Measurements from ENCODE around the gene HIF1A. TPM values are rescaled to one million over a fixed set of nuclear protein-coding genes. Genes with fewer than 3 reads are reported as not detected.

The HIF1A gene
- total RNA-seq, 1 donor from 2014 or later, result 73.2 TPM

- DNase-seq (ENCODE audit: low spot score), result no peak
- intact Hi-C loops (cut with DNase I), result no loop called here
Observed at GRCh38 chr14:61670576-61670975, 24.7 kb upstream of the HIF1A start.

GRCh38 chr14:61671082-61671481, 24.2 kb upstream of the HIF1A start:
- no peak for DNase-seq (ENCODE audit: low spot score)
- intact Hi-C loops (cut with DNase I), result no loop called here

GRCh38 chr14:61672796-61673195, 22.5 kb upstream of the HIF1A start:
- intact Hi-C loops (cut with DNase I), result no loop called here
- DNase-seq (ENCODE audit: low spot score), result no peak

- intact Hi-C loops (cut with DNase I), result no loop called here
- DNase-seq (ENCODE audit: low spot score), result no peak
Observed at GRCh38 chr14:61673305-61673704, 22.0 kb upstream of the HIF1A start.

- DNase-seq (ENCODE audit: low spot score), result no peak
- intact Hi-C loops (cut with DNase I), result no loop called here
Observed at GRCh38 chr14:61675291-61675690, 20.0 kb upstream of the HIF1A start.

- DNase-seq (ENCODE audit: low spot score), result no peak
- intact Hi-C loops (cut with DNase I), result no loop called here
Observed at GRCh38 chr14:61677479-61677878, 17.8 kb upstream of the HIF1A start.

GRCh38 chr14:61678975-61679374, 16.3 kb upstream of the HIF1A start:
- no peak for DNase-seq (ENCODE audit: low spot score)
- intact Hi-C loops (cut with DNase I), result no loop called here

- DNase-seq (ENCODE audit: low spot score), result no peak
- intact Hi-C loops (cut with DNase I), result no loop called here
Observed at GRCh38 chr14:61681413-61681812, 13.9 kb upstream of the HIF1A start.

GRCh38 chr14:61683108-61683507, 12.2 kb upstream of the HIF1A start:
- DNase-seq (ENCODE audit: low spot score), result no peak
- intact Hi-C loops (cut with DNase I), result no loop called here

- intact Hi-C loops (cut with DNase I), result loop anchor here (10.0 kb wide), 1 partner anchor 125 kb away; no protein-coding TSS in a partner anchor
- DNase-seq (ENCODE audit: low spot score), result no peak
Observed at GRCh38 chr14:61690039-61690438, 5.3 kb upstream of the HIF1A start.

- no peak for DNase-seq (ENCODE audit: low spot score)
- intact Hi-C loops (cut with DNase I), result loop anchor here (10.0 kb wide), 1 partner anchor 126 kb away; no protein-coding TSS in a partner anchor
Observed at GRCh38 chr14:61690982-61691381, 4.3 kb upstream of the HIF1A start.

GRCh38 chr14:61691495-61691894, 3.8 kb upstream of the HIF1A start:
- intact Hi-C loops (cut with DNase I), result loop anchor here (10.0 kb wide), 1 partner anchor 127 kb away; no protein-coding TSS in a partner anchor
- no peak for DNase-seq (ENCODE audit: low spot score)

- no peak for DNase-seq (ENCODE audit: low spot score)
- intact Hi-C loops (cut with DNase I), result loop anchor here (10.0 kb wide), 1 partner anchor 129 kb away; no protein-coding TSS in a partner anchor
Observed at GRCh38 chr14:61694039-61694438, 1.3 kb upstream of the HIF1A start.

GRCh38 chr14:61695695-61696527, 598 bp downstream of the HIF1A start:
- intact Hi-C loops (cut with DNase I), result loop anchor here (5.0 to 10.0 kb wide), 3 partner anchors 56 to 224 kb away; no protein-coding TSS in a partner anchor
- DNase-seq (ENCODE audit: low spot score), result peak; percentile 85

- no peak for DNase-seq (ENCODE audit: low spot score)
Observed at GRCh38 chr14:61696753-61697318, 1.5 kb downstream of the HIF1A start.

GRCh38 chr14:61698206-61698980, 3.1 kb downstream of the HIF1A start:
- intact Hi-C loops (cut with DNase I), result loop anchor here (5.0 to 10.0 kb wide), 3 partner anchors 54 to 226 kb away; no protein-coding TSS in a partner anchor
- DNase-seq (ENCODE audit: low spot score), result no peak

More at GRCh38 chr14:61696753-61697318, 1.5 kb downstream of the HIF1A start:
- intact Hi-C loops (cut with DNase I), result loop anchor here (5.0 to 10.0 kb wide), 3 partner anchors 55 to 225 kb away; no protein-coding TSS in a partner anchor

GRCh38 chr14:61699027-61699426, 3.7 kb downstream of the HIF1A start:
- no peak for DNase-seq (ENCODE audit: low spot score)
- intact Hi-C loops (cut with DNase I), result loop anchor here (5.0 to 10.0 kb wide), 3 partner anchors 53 to 227 kb away; no protein-coding TSS in a partner anchor

- intact Hi-C loops (cut with DNase I), result no loop called here
- DNase-seq (ENCODE audit: low spot score), result no peak
Observed at GRCh38 chr14:61700104-61700886, 5.0 kb downstream of the HIF1A start.

GRCh38 chr14:61701946-61702345, 6.6 kb downstream of the HIF1A start:
- intact Hi-C loops (cut with DNase I), result no loop called here
- DNase-seq (ENCODE audit: low spot score), result no peak
